Aorta (tissue), 5 donors: ENCODE results near the gene ZNF460. TPM values are rescaled to one million over a fixed set of nuclear protein-coding genes. Genes with fewer than 3 reads are reported as not detected.
"Not testable (repeated sequence)": the region's sequence is repeated elsewhere in the genome, so short reads cannot be mapped to it uniquely, and the experiment has no call there.

Experiments used
- ATAC-seq: fragments of 200-7000 bp; cut with Tn5 transposase; one replicate; pipeline ENCODE4 v1.9.1; 2022; ENCODE audit warnings: moderate library complexity; ENCODE audit not compliant: low FRiP score
- DNase-seq, 2 donors: peaks; one replicate each; pipeline ENCODE4 v3.0.0-alpha.2; 2020
- H3K27ac ChIP-seq, 2 donors: one replicate each; pipeline ENCODE4 v1.5.1; 2013; ENCODE audit warnings: low read length in 2 of 2, mild to moderate bottlenecking in 2 of 2, moderate library complexity in 2 of 2, control low read depth in 1 of 2, inconsistent platforms in 1 of 2, low read depth in 1 of 2
- H3K27me3 ChIP-seq, 2 donors: one replicate each; pipeline ENCODE4 v1.6.1; 2013; ENCODE audit warnings: control low read depth in 1 of 2, low read length in 1 of 2, mild to moderate bottlenecking in 1 of 2, moderate library complexity in 1 of 2; ENCODE audit not compliant: insufficient read depth in 2 of 2, control insufficient read depth in 1 of 2
- H3K36me3 ChIP-seq, 2 donors: one replicate each; pipeline ENCODE4 v1.6.1; 2013; ENCODE audit warnings: control low read depth in 1 of 2, low read length in 1 of 2, mild to moderate bottlenecking in 1 of 2; ENCODE audit not compliant: insufficient read depth in 2 of 2, control insufficient read depth in 1 of 2
- H3K4me1 ChIP-seq, 2 donors: one replicate each; pipeline ENCODE4 v1.6.1; 2013; ENCODE audit warnings: low read length in 2 of 2, control low read depth in 1 of 2, mild to moderate bottlenecking in 1 of 2, moderate library complexity in 1 of 2; ENCODE audit not compliant: insufficient read depth in 2 of 2, control insufficient read depth in 1 of 2
- H3K4me3 ChIP-seq, 2 donors: one replicate each; pipeline ENCODE4 v1.5.1; 2013; ENCODE audit warnings: low read length in 2 of 2, control low read depth in 1 of 2, mild to moderate bottlenecking in 1 of 2
- H3K9me3 ChIP-seq: one replicate; pipeline ENCODE4 v1.6.1; 2013; ENCODE audit warnings: mild to moderate bottlenecking, low read length; ENCODE audit not compliant: control insufficient read depth
- WGBS, 2 donors: extraction: QIAGEN DNeasy Blood & Tissue Kit; methylation state at CpG; one replicate each; pipeline ENCODE4 v1.1.7; 2013; 5-methylcytosine and 5-hydroxymethylcytosine counted together
- intact Hi-C, 2 donors: fragments of 100-400 bp; cut with DNase I; formaldehyde crosslinking; loops; one replicate each; pipeline versions ENCODE4 v1.14.2 to v1.15.0; 2022
- polyA plus RNA-seq, 2 donors: library from polyadenylated mRNA; stranded (reverse); fragments of 200-250 nt; gene quantifications; one replicate each; pipeline ENCODE4 v1.2.3, GENCODE V29; 2013
- total RNA-seq, 2 donors: library from RNA; stranded (reverse); fragmentation: NEBNext Ultra II Directional; extraction: Animal tissue kit (Norgen Biotek cat#: 25700); gene quantifications; one replicate each; pipeline ENCODE4 v1.2.1, GENCODE V29; 2021
- donor health status: healthy with polysubstance abuse.
- donor health status: Bipolar disorder and iron deficiency.
- donor health status: DM: no; HTN: no; CAD: no.
- donor health status: DM: no; HTN: no; CAD: no.
- donor health status: DM: yes; HTN: yes; CAD: no.

ZNF460 gene
- total and polyA plus RNA-seq, 4 donors, result 1.4 to 75.3 (median 34.8) TPM

DNA sequence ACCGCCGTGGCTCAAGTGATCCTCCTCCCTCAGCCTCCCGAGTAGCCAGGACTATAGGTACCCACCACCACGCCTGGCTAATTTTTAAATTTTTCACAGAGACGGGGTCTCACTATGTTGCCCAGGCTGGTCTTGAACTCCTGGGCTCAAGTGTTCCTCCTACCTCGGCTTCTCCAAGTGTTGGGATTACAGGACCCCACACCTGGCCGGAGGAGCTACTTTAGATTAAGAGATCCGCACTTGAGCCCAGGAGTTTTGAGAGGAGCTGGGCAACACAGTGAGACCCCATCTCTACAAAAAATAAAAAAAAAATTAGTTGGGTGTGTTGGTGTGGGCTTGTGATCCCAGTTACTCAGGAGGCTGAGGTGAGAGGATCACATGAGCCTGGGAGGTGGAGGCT, 9.0 kb upstream of the ZNF460 start:
- ATAC-seq, result no peak
- peaks cover 0 to 2% of the 10 kb centered on the region in 2 donors for H3K36me3 ChIP-seq
- no peak for DNase-seq
- H3K27me3 ChIP-seq, result no peaks in the 10 kb centered on the region
- H3K27ac ChIP-seq, result no peak overlapping the region
- WGBS, 2 donors, result 96 to 97% methylated on average over 8 of the region's 8 CpGs
- peaks cover 6% of the 10 kb centered on the region for H3K9me3 ChIP-seq
- intact Hi-C loops, result no loop called here
- H3K4me3 ChIP-seq, result no peak overlapping the region
- H3K4me1 ChIP-seq, result no peaks in the 10 kb centered on the region

DNA sequence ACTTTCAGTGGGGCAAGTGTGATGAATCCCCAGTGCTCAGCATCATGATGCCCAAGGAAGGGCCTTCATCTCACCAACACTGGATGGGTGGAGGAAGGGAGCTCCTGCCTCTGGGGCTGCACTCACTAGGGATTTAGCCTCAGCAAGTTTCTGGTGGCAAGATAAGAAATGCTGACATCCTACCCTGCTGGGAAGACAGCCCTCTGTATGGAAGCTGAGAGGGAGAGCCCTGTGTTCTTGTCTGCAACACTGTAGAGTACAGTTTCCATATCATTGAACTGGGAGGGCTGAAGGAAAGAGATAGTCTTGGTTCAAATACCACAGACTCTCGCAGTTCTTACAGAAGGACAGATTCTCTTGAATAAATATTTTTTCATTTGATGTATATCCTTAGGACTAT, 7.3 kb upstream of the ZNF460 start:
- no peak for ATAC-seq
- WGBS, 2 donors, result 78 to 88% methylated on average over 1 of the region's 1 CpG
- no peaks in the 10 kb centered on the region for H3K27me3 ChIP-seq
- no peaks in the 10 kb centered on the region for H3K4me1 ChIP-seq
- H3K36me3 ChIP-seq, result no peaks in the 10 kb centered on the region
- intact Hi-C loops, result no loop called here
- H3K9me3 ChIP-seq, result peaks cover 2% of the 10 kb centered on the region
- no peak for DNase-seq
- no peak overlapping the region for H3K4me3 ChIP-seq
- no peak overlapping the region for H3K27ac ChIP-seq

DNA sequence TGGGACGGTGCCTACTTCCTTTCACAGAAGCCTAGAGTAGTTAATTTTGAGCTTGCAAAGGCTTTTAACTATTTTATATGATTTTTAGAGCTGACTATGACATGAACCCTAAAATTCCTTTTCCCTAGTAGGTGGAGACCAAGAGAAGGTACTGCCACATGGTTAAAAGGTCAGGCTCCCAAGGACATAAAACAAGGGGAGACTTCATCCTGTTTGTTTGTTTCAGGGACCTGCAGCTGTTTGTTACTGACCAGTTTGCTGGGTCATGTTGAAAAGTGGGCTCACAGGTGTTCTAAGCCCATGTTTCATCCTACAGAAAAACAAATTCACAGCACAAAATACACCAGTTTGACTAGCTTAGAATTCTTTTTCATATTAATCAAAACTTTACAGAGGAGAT, 3.9 kb upstream of the ZNF460 start:
- 80 to 89% methylated on average over 1 of the region's 1 CpG for WGBS, 2 donors
- Histone ChIP-seq H3K27ac (no peak overlapping the region), H3K4me1 (no peaks in the 10 kb centered on the region), H3K4me3 (no peak overlapping the region), H3K27me3 (no peaks in the 10 kb centered on the region), H3K9me3 (no peaks in the 10 kb centered on the region), H3K36me3 (no peaks in the 10 kb centered on the region)
- ATAC-seq (no peak), DNase-seq (no peak)
- intact Hi-C loops, result loop anchor here in 1 of 2 donors (5.0 kb wide), 1 partner anchor 34 kb away; the partner anchor contains the start of gene ZNF805

DNA sequence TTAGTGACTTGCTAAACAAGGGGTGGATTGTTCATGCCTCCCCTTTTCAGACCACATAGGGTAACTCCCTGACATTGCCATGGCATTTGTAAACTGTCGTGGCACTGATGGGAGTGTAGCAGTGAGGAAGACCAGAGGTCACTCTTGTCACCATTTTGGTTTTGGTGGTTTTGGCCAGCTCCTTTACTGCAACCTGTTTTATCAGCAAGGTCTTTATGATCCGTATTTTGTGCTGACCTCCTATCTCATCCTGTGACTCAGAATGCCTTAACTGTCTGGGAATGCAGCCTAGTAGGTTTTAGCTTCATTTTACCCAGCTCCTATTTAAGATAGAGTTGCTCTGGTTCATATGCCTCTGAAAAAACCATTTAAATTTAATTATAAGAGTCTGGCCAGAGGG, 1.8 kb upstream of the ZNF460 start:
- not testable (repeated sequence) for H3K36me3 ChIP-seq, H3K27ac ChIP-seq, H3K27me3 ChIP-seq, H3K4me1 ChIP-seq, H3K4me3 ChIP-seq, ATAC-seq, H3K9me3 ChIP-seq, DNase-seq
- WGBS, 2 donors, result 62 to 65% methylated on average over 2 of the region's 2 CpGs
- intact Hi-C loops, result loop anchor here in 1 of 2 donors (5.0 kb wide), 1 partner anchor 36 kb away; the partner anchor contains the start of gene ZNF805

DNA sequence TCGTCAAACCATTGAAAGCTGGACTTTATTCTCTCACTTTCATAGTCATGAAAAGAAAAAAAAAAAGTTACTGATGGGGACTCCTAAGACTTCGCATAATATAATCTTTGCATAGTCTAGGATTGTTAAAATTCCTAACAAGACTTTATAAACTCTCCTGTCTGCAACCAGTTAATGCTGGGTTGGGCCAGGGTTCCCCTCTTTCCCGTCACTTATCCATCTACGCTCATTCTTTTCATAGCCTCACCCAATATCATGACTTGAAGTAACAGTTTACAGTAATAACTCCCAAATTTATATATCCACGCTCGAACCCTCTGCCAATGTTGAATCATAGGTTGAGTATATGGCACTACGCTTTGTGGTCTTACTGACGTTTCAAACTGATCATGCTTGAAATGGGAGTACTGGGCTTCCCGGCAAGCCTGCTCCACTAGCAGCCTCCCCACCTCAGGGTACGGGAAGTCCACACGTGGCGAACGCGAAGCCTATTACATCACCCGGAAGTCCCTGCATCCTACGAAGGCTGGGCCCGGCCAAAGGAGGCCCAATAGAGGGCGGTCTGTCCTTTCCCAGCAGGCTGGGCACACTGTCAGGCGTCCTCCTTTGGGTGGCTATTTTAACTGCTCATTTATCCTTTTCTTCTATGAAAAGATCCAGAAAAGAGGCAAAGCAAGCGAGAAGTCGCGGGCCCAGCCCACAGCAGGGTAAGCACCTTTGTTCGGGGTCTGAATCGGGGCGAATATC, 694 bp upstream of the ZNF460 start:
- Histone ChIP-seq H3K27me3 (no peaks in the 10 kb centered on the region), H3K36me3 (peaks cover 0 to 7% of the 10 kb centered on the region in 2 donors), H3K4me3 (peak overlapping the region; percentile 54 to 86), H3K4me1 (peaks cover 0 to 5% of the 10 kb centered on the region in 2 donors), H3K27ac (peak overlapping the region; percentile 78 to 97), H3K9me3 (peaks cover 3% of the 10 kb centered on the region)
- intact Hi-C loops, result loop anchor here (1.0 to 5.0 kb wide), 4 partner anchors 37 to 72 kb away; partner anchors contain the start of genes ZNF304 (in 2 of the 2), ZNF543 (in 1 of the 2) and ZNF805 (in 1 of the 2)
- DNase-seq (peak; percentile 95), ATAC-seq (peak; percentile 99)
- WGBS, 2 donors, result 3 to 4% methylated on average over 25 of the region's 25 CpGs

DNA sequence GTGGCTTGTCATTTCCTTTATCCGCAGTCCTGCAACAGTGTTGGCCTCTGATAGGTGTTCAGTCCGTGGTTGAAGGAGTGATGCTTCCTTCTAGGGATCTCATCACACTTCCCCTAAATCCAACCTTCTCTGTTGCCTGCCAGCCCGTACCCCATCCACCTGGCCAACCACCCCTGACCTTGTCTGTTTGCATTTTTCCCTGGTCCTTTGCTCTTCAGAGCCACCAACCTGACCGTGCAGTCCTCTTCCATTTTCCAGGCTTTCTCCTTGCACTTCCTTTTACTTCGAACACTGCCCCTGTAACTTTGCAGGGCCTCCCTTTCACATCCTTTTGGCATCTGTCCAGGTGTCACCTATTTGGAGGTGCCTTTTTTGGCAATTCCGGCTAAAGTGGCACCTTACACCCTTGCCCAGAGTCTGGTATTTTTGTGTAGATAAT, 696 bp downstream of the ZNF460 start:
- no peak for ATAC-seq
- WGBS, 2 donors, result 2 to 6% methylated on average over 6 of the region's 6 CpGs
- intact Hi-C loops, result loop anchor here (1.0 to 5.0 kb wide), 3 partner anchors 41 to 70 kb away; partner anchors contain the start of genes ZNF304 (in 2 of the 2) and ZNF543 (in 1 of the 2)
- H3K36me3 ChIP-seq, result peaks cover 12% of the 10 kb centered on the region in 2 donors
- peak overlapping the region; percentile 83 to 93 for H3K27ac ChIP-seq
- H3K9me3 ChIP-seq, result peaks cover 7% of the 10 kb centered on the region
- no peak for DNase-seq
- no peaks in the 10 kb centered on the region for H3K27me3 ChIP-seq
- H3K4me3 ChIP-seq, result peak overlapping the region; percentile 82 to 91
- peaks cover 0 to 5% of the 10 kb centered on the region in 2 donors for H3K4me1 ChIP-seq

DNA sequence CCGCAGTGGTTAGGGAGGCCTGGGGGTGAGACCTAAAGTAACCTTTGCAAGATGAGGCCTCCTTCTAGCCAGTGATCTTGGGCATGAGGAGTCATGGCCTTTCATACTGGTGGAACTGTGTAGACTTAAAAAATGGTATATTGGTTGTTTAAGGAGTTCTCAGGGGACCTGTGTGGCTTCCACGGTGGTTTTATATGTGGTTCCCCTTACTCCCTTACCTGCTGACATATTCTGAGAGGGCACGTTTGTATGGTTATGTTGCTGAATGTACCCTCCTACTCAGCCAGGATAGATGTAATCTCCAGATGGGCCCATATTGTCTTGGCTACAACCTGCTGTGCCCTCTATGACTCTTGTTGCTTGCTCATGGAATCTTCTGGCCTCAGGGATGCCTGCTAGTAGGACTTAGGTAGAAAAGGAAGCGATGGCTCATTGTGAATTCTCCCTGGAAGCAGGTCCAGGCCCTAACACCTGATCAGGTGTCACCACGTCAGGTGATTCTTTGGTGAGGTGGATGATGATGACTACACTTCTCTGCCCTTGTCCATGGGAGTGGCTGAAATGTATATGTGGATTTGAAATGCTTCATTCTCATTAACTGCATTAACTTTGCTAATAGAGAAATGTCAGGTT, 1.8 kb downstream of the ZNF460 start:
- 78 to 79% methylated on average over 5 of the region's 5 CpGs for WGBS, 2 donors
- Histone ChIP-seq H3K4me1 (peaks cover 0 to 5% of the 10 kb centered on the region in 2 donors), H3K36me3 (peaks cover 14 to 19% of the 10 kb centered on the region in 2 donors), H3K27ac (peak overlapping the region in 1 of 2 donors; percentile 8), H3K27me3 (no peaks in the 10 kb centered on the region), H3K9me3 (peaks cover 7% of the 10 kb centered on the region), H3K4me3 (no peak overlapping the region)
- ATAC-seq (no peak), DNase-seq (no peak)
- intact Hi-C loops, result loop anchor here in 1 of 2 donors (5.0 kb wide), 1 partner anchor 40 kb away; the partner anchor contains the start of gene ZNF543

DNA sequence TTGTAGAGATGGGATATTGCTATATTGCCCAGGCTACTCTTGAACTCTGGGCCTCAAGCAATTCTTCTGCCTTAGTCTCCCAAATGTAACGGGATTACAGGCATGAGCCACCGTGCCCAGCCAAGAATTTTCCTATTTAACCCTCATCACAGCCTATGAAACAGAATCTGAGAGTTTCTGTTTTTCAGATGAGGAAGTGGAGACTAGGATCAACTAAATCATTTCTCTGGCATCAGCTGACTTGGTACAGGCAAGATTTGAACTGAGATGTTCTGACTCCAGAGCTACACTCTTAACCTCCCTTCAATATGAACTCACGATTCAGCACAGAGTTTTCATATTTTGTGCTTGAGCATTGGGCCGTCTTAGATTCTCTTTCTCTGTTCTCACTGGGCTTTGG, 8.1 kb downstream of the ZNF460 start:
- ATAC-seq (no peak), DNase-seq (no peak)
- Histone ChIP-seq H3K36me3 (peaks cover 38 to 61% of the 10 kb centered on the region in 2 donors), H3K4me1 (no peaks in the 10 kb centered on the region), H3K27me3 (no peaks in the 10 kb centered on the region), H3K9me3 (peaks cover 32% of the 10 kb centered on the region), H3K4me3 (no peak overlapping the region), H3K27ac (no peak overlapping the region)
- 87 to 94% methylated on average over 4 of the region's 4 CpGs for WGBS, 2 donors
- intact Hi-C loops, result no loop called here
